ENCODE results near the gene LPCAT1.
"Not testable (repeated sequence)": the region's sequence is repeated elsewhere in the genome, so short reads cannot be mapped to it uniquely, and the experiment has no call there.

The LPCAT1 gene, protein sequence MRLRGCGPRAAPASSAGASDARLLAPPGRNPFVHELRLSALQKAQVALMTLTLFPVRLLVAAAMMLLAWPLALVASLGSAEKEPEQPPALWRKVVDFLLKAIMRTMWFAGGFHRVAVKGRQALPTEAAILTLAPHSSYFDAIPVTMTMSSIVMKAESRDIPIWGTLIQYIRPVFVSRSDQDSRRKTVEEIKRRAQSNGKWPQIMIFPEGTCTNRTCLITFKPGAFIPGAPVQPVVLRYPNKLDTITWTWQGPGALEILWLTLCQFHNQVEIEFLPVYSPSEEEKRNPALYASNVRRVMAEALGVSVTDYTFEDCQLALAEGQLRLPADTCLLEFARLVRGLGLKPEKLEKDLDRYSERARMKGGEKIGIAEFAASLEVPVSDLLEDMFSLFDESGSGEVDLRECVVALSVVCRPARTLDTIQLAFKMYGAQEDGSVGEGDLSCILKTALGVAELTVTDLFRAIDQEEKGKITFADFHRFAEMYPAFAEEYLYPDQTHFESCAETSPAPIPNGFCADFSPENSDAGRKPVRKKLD

DNA sequence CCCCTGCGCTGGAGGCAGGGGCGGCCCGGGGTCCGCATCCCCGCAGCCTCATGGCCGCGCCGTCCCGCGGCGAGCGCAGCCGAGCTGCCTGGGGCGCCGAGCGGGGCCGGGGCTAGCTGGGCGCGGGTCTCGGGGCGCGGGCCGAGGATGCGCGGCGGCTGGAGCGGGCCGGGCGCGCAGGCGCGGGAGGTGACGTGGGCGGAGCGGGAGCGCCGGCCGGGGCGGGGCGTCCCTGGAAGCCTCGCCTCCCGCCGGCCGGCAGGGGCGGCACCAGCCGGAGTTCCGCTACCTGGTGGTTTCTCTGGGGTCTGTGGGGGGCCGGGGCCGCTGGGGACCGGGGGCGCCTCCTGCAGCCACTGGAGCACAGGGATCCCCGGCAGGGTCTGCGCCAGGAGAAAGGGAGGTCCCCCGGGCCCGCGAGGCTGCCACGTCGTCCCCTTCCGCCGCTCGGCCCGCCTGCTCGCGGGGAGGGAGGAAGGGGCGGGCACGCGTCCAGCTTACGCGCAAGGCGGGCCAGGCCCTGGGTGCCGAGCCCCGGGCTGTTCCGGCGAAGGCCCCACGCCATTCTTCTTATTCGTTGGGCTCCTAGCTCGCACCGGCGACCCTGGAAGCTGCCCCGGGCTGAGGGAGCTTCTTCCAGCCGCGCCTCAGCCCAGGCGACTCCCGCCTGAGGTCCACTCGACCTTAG lies at the start of gene LPCAT1:
TSS of gene LPCAT1 (minus strand) at position 168 of the 688 bp plus-strand sequence. CDS start at position 52, 116 bp downstream.
- peak; percentile 48 to 66 (median 50) for DNase-seq

DNA sequence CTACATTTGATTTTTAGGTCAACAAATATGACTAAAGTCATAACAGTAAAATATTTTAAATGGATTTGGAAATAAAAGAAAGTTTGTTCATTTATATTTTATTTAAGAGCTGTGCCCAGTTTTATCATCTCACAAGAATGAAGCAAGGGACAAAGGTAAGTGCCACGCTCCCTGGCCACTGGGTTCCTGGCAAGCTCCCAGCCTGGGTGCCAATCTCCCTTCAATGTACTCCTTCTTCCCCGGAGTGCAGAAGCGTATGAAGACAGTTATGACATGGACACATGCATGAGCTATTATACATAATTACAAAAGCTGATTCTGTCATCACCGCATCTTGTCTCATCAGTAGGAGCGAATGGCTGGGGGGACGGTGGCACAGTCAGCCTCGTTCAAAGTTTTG lies 48.1 kb upstream of the LPCAT1 start:
- DNase-seq = not testable (repeated sequence)

DNA sequence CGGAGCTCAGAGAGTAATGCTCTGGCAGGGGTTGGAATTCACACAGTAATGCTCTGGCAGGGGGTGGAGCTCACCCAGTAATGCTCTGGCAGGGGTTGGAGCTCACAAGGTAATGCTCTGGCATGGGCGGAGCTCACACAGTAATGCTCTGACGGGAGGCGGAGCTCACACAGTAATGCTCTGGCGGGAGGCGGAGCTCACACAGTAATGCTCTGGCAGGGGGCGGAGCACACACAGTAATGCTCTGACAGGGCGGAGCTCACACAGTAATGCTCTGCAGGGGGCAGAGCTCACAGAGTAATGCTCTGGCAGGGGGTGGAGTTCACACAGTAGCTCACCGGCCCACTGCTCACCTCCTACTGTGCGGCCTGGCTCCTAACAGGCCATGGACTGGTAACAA lies 47.2 kb upstream of the LPCAT1 start:
- no peak for DNase-seq

DNA sequence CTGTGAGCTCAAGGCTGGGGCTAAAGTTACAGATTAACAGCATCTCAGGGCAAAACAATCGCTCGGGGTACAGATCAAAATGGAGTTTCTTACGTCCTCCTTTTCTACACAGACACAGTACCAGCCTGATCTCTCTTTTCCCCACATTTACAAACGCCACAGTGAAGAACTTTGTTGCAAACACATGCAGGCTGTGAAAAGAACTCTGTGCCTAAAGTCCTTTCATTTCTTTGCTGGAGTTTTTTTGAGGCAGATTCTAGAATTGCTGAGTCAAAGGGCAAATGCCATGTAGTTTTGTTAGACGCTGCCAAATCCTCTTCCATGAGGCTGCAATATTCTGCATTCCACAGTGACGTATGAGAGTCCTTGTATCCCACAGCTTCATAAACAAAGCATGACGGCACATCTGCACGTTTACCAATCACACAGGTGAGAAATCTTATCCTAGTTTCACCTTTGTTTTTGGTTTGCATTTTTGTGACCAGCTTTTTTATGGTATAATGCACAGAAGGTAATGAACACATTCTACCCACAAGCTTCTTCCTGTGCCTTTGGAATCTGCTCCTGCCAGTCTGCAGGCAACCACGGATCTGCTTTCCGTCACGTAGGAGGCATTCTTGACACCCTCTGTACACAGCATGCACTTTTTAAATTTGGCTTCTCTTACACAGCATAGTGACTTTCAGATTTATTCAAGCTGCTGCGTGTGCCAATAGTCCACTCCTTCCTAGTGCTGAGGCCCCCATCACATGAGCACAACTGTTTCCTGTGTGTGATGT lies 44.6 kb upstream of the LPCAT1 start:
- no peak for DNase-seq

DNA sequence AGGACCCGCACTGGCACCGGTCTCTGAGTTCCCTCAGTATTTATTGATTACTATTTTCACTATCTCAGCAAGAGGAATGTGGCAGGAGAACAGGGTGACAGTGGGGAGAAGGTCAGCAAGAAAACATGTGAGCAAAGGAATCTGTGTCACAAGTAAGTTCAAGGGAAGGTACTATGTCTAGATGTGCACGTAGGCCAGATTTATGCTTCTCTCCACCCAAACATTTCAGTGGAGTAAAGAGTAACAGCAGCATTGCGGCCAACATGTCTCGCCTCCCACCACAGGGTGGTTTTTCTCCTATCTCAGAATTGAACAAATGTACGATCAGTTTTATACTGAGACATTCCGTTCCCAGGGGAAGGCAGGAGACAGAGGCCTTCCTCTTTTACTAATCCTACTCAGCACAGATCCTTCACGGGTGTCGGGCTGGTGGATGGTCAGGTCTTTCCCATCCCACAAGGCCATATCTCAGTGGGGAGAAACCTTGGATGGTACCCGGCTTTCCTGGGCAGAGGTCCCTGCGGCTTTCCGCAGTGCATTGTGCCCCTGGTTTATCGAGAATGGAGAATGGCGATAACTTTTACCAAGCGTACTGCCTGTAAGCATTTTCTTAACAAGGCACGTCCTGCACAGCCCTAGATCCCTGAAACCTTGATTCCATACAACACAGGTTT lies 43.9 kb upstream of the LPCAT1 start:
- not testable (repeated sequence) for DNase-seq

DNA sequence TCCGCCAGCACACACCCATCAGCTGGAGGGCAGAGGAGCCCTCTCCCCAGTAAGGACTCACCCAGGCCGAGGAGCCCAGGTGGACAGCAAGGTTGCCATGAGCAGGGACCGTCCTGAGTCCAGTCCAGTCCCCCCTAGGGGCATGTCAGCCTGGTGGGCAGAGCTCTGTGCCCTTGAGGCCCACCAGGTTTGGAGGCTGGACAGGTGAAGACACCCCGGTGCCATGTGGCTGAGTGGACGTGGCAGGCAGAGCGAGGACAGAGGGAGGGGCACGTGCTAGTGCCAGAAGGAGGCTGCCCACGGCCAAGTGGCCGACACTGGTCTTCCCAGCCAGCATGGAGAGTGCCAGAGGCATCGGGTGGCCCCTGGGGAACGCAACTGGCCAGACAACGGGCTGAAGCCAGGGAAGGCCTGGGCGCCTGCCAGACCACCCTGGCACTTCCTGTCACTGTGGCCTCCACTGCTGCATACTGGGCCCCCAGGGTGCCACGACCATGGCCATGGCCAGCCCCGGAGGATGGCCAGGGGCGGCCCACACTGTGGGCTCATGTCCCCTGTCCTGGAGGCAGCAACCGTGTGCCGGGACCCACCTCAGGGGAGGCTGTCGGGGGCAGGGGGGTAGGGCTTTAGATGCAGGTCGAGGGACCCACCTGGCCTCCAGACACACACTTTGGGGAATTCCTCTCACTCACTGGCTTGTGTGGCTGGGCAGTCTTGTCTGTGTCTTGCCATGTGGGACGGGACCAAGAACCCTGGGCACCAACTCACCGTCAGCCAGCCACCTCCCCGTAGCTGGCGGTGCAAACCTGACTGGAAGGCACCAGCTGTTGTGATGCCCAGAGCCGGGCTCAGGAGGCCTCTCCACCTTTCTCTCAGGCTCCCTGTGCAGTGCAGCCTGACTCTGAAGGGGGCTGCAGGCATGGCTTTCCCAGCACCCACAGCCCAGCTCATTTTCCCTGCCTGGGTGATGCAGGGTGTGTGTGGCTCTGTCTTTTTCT lies 42.3 kb upstream of the LPCAT1 start:
- no peak for DNase-seq

DNA sequence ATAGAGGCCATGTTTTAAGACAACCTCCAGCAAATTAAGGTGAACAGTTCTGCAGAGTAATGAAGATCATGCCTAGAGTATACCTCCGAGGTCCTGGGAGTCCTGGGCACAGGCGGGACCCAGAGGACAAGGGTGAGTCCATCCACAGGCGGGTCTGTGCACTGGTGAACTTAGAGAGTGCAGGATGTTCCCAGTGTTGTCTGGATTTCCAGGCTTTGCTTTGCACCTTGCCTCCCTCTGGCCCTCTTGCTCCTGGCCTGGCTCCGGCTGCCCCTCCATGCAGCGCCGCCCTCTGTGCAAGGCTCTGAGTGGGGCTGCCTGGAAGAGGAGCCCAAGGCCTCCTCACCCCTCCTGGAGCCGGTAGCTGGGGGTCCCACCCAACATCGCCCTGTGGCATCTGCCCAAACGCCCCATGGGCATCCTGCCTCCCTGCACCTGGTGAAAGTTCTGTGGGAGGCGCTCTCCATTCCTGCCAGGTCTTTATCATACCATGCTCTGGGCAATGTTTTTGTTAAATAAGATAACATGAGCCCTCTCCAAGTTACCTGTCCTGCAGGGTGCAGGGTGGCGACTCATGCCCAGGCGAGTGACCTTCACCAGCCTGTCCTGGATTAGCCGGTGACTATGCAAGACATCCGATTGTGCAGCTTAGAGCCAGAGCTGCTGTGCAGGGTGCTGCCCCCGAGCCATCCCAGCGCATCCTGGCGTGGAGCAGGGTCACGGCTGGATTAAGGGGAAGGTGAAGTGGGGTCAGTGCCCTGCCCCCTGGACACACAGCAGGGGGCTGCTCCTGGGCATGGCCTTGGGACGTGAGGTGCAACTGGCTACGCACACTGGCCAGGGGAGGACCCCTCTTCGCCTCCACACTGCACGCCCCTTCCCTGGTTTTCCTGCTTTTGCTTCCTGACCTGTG lies 41.3 kb upstream of the LPCAT1 start:
- no peak for DNase-seq

DNA sequence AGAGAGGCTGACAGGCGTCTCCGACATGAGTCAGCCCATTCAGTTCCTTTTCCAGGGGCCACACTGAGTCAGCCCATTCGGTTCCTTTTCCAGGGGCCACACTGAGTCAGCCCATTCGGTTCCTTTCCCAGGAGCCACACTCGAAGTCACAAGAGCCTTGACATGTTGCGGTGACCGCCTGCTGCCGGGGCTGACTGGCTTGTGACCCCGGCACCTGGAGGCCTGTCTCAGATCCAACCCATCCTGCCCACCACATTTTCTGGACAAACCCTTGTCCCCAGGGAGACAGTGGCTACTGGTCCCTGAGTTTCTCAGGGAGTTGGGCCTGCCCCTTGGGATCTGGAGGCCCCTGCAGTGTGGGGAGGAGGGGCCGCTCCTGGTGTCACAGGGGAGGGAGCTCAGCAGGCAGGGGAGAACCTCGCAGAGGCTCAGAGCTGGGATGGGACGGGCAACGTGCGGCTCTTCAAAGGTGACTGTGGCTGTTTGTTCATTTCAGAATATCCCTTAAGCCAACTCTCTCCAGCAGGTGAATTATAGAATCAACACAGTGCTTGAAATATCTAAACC lies 40.5 kb upstream of the LPCAT1 start:
- no peak for DNase-seq

DNA sequence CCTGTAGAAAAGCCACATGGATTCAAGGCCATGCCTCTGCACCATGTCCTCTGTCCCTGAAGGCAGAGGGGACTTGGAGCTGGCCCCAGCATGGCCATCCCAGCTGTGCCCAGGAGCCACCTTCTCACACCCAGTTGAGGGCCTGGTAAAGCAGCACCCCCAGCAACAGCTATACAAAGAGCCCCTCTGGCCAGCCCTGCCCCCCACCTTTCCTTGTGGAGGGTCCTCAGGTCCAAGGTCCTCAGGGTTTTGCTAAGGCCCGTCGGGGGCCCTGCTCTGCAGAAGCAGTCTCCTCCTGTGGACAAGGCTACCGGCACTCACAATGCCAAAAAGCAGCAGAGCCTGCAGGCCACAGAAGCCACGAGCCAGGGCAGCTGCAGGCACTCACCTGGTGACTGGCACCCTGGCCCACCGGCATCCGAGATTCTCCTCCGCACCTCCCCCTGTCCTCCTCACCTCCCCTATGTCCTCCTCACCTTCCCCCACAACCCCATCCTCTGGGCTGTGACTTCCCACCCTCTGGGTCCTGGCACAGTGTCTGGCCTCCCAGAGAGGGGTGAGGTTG lies 39.9 kb upstream of the LPCAT1 start:
- DNase-seq = no peak

DNA sequence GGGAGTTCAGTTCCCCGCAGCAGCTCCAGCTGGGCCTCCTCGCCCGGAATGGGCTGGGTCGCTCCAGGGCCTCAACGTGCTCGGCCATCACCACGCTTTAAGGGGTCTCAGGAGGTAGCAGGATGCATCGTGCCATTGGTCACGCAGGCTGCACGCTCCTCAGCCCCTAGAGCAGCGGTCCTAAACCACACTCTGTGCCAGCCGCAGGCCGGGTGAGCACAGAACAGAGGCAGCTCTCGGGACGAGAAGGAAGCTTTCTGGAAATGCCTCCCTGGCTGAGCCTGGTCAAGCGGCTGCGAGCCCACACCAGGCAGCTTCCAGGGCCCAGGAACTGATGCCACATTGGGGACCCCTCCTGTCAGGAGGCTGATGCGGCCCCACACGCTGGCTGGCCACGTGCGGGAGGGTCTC lies 39.3 kb upstream of the LPCAT1 start:
- no peak for DNase-seq

DNA sequence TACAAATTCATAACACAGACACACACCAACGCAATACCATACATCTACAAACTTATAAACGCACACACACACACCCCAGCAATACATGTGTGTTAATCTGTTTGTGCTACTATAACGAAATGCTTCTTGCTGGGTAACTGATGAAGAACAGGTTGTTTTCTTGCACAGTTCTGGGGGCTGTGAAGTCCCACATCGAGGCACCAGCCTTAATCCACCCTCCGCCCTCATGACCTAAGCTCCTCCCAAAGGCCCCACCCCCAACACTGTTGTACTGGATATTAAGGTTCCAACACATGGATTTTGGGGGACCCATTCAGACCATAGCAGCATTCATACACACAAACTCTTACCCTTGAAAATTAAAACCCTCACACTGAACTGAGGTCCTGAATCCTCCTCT lies 38.8 kb upstream of the LPCAT1 start:
- no peak for DNase-seq

DNA sequence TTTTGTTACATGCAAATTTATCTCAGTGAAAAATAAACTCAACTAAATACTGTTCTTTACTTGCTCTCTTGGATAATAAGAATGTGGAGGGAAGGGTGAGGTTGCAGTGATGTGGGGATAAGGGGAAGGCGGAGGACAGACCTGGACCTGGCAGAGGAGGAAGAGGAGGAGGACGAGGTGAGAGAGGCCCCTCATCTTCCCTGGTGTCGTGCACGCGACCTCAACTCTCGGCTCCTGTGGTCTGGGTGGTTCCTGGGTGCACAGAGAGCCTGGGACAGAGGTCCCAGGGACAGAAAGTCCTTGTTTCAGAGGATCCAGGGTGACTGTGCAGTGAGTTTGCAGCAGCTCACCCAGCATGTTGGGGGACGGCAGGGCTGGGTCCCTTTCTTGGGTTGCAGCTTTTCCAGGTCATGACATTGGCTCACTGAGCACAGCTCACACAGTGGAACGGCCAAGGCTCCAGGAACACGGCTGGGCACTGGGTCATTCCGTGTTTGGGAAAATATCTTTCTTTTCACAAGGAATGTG lies 37.7 kb upstream of the LPCAT1 start:
- DNase-seq = no peak

DNA sequence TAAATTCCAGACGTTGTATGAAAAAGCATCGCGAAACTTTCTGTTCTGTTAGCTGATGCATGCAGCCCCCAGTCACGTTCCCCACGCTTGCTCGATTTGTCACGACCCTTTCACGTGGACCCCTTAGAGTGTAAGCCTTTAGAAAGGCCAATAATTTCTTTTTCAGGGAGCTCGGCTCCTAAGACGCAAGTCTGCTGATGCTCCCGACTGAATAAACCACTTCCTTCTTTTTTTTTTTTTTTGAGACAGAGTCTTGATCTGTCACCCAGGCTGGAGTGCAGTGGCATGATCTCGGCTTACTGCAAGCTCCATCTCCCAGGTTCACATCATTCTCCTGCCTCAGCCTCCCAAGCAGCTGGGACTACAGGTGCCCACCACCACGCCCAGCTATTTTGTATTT lies 36.7 kb upstream of the LPCAT1 start:
- not testable (repeated sequence) for DNase-seq

DNA sequence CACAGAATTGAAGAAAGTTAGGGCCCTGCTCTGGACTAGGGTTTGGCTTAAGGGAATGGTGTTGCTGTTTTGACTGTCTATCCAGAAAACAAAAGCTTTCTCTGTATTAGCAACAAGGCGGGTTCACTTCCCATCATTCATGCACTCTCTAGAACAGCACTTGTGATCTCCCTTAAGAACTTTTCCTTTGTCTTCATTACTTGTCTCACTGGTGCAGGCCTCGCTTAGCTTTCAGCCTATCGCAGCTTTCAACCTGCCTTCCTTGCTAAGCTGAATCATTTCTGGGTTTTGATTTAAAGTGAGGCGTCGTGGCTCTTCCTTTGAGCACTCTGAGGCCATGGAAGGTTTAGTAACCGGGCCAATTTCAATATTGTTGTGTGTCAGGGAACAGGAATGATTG lies 35.2 kb upstream of the LPCAT1 start:
- no peak for DNase-seq

DNA sequence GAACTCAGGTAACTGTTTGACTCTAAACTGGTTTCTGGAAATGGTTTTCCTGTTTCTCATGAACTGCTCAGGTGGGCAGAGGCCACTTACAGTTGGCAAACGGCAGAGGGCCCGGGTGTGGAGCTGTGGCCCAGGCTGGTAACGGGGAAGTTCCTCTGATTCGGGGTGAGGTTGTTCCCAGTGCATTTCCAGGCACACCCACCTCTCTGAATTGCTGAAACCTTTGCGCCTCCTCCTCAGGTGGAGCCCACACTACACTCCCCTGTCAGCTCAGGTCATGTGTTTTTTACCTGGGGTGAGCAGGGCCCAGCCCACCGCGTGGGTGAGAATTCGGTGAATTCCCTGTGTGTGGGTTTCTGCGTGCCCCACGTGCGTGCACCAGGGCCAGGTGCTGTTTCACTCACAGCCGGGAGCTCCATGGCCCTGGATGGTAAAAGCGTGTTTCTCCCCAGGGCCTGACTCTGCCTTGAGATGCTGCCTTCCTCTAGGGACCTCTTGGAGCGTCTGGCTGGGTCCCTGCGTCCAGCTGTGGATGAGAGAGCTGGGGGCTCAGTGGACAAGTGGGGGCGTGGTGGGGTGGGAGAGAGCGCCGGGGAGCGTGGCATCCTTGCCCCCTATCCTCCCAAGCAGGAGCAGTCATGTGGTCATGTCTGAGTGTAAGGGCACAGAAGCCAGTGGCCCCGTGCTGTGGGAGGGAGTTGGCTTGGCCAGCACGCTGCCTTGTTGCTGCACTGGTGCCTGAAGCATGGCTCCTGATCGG lies 33.5 kb upstream of the LPCAT1 start:
- no peak for DNase-seq

DNA sequence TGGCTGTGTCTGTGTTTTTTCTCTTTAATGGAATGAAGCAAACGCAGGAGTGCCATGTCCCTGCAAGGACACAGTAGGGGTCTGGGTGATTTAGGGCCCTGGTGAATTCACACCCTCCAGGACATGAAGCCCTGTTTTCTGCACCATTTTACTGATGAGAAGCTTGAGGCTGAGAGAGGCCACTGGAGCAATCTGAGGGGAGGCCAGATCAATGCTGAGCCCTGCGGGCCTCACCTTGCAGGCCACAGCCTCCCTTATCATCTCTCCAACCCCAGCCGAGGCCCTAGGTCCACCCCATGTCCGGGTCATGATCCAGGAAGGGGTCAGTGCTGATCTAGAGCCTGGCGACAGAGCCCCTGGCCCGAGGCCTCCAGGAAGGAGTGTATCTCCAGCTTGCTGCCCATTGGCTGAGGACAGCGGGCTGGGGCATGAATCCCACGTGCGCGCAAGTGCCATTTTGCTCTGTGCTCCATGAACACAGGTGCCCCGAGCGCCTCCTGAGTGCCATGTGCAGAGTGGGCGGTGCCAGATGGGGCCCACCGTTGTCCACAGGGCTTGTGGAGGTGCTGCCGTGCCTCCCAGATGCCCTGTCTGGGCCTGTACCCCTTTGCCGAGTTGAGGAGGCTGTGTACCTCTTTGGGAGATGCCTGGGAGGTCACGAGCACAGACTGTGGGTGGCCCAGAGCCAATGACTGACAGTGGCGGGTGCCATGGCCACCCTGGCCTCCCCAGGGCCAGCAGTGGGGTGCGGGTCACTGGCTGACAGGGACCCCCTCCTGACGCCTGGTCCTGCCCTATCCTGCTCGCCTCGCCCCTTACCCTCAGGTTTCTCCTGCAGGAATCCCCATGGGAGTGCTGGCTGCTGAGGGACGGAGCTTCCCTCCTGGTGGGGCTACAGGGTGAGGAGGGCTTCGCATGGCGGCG lies 32.3 kb upstream of the LPCAT1 start:
- no peak for DNase-seq

Data from activated CD4-positive, CD25-positive, alpha-beta regulatory T cell (primary cell).